ENCODE measurements around the gene LMOD3.

DNA sequence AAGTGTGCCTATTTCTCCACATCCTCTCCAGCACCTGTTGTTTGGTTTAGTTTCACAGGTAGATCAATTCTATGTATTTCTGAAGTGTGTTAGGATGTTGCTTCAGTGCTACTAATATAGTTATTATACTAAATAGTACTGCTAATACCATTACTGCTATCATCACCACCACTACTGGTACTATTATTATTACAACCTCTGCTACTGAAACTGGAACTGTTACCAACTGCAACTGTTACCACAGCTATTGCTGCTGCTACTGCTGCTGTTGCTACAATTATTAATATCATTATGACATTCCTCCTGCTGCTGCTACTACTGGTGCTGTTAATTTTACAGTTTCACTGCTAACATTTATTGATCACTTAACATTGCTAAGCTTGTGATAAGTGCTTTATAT lies 8.3 kb upstream of the LMOD3 start:
- TF ChIP-seq TAF1 (IDR thresholded peaks at IDR 0.05; ENCODE audit: borderline replicate concordance, insufficient read depth, low read length) (no peak), SIN3A (IDR thresholded peaks at IDR 0.05; ENCODE audit: borderline replicate concordance, insufficient read depth, low read length) (no peak), POLR2AphosphoS5 (IDR thresholded peaks at IDR 0.05; ENCODE audit: low read depth, low read length) (no peak), FOXP2 (optimal IDR thresholded peaks at IDR 0.05; ENCODE audit: borderline replicate concordance, extremely low read depth, extremely low read length, insufficient read depth) (no peak)
- TF ChIP-seq, protein P1, sequence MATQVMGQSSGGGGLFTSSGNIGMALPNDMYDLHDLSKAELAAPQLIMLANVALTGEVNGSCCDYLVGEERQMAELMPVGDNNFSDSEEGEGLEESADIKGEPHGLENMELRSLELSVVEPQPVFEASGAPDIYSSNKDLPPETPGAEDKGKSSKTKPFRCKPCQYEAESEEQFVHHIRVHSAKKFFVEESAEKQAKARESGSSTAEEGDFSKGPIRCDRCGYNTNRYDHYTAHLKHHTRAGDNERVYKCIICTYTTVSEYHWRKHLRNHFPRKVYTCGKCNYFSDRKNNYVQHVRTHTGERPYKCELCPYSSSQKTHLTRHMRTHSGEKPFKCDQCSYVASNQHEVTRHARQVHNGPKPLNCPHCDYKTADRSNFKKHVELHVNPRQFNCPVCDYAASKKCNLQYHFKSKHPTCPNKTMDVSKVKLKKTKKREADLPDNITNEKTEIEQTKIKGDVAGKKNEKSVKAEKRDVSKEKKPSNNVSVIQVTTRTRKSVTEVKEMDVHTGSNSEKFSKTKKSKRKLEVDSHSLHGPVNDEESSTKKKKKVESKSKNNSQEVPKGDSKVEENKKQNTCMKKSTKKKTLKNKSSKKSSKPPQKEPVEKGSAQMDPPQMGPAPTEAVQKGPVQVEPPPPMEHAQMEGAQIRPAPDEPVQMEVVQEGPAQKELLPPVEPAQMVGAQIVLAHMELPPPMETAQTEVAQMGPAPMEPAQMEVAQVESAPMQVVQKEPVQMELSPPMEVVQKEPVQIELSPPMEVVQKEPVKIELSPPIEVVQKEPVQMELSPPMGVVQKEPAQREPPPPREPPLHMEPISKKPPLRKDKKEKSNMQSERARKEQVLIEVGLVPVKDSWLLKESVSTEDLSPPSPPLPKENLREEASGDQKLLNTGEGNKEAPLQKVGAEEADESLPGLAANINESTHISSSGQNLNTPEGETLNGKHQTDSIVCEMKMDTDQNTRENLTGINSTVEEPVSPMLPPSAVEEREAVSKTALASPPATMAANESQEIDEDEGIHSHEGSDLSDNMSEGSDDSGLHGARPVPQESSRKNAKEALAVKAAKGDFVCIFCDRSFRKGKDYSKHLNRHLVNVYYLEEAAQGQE (IDR thresholded peaks at IDR 0.05; ENCODE audit: insufficient read depth in 1 of 2, low read depth in 2 of 2, low read length in 2 of 2), result no peak

All from PFSK-1 (cell line).